SW 1271 (cell line): Measurements from ENCODE around the gene LRRC37B.
"Not testable (repeated sequence)": the region's sequence is repeated elsewhere in the genome, so short reads cannot be mapped to it uniquely, and the experiment has no call there.

Source experiments
- DNase-seq, 2 experiments: peaks; one replicate each; lab custom pipeline; 2025; lab: John Stamatoyannopoulos, UW

LRRC37B gene

GRCh38 chr17:32041306-32041875, 34.2 kb downstream of the LRRC37B start:
- DNase-seq: not testable (repeated sequence)

GRCh38 chr17:32042266-32042665, 35.1 kb downstream of the LRRC37B start:
- not testable (repeated sequence) for DNase-seq

- not testable (repeated sequence) for DNase-seq
Observed at GRCh38 chr17:32045611-32046010, 38.4 kb downstream of the LRRC37B start.

- not testable (repeated sequence) for DNase-seq
Observed at GRCh38 chr17:32047663-32048062, 40.5 kb downstream of the LRRC37B start.

- DNase-seq: not testable (repeated sequence)
Observed at GRCh38 chr17:32054985-32055384, 47.8 kb downstream of the LRRC37B start.

- DNase-seq: not testable (repeated sequence)
Observed at GRCh38 chr17:32055425-32055824, 48.2 kb downstream of the LRRC37B start.

GRCh38 chr17:32056500-32056899, 49.3 kb downstream of the LRRC37B start:
- DNase-seq: not testable (repeated sequence)

GRCh38 chr17:32057460-32058105, 50.4 kb downstream of the LRRC37B start:
- DNase-seq: not testable (repeated sequence)

- DNase-seq: not testable (repeated sequence)
Observed at GRCh38 chr17:32060695-32061094, 53.5 kb downstream of the LRRC37B start.

- not testable (repeated sequence) for DNase-seq
Observed at GRCh38 chr17:32061840-32062239, 54.7 kb downstream of the LRRC37B start.

GRCh38 chr17:32064091-32064490, 56.9 kb downstream of the LRRC37B start:
- not testable (repeated sequence) for DNase-seq

GRCh38 chr17:32066123-32066680, 59.0 kb downstream of the LRRC37B start:
- not testable (repeated sequence) for DNase-seq

- DNase-seq: not testable (repeated sequence)
Observed at GRCh38 chr17:32066863-32067642, 59.9 kb downstream of the LRRC37B start.

GRCh38 chr17:32069067-32069466, 61.9 kb downstream of the LRRC37B start:
- DNase-seq: not testable (repeated sequence)

- DNase-seq: not testable (repeated sequence)
Observed at GRCh38 chr17:32071961-32072360, 64.8 kb downstream of the LRRC37B start.

GRCh38 chr17:32073131-32073530, 65.9 kb downstream of the LRRC37B start:
- not testable (repeated sequence) for DNase-seq

GRCh38 chr17:32079753-32080152, 72.6 kb downstream of the LRRC37B start:
- not testable (repeated sequence) for DNase-seq

GRCh38 chr17:32083550-32083979, 76.4 kb downstream of the LRRC37B start:
- not testable (repeated sequence) for DNase-seq

- DNase-seq: not testable (repeated sequence)
Observed at GRCh38 chr17:32084003-32084941, 77.1 kb downstream of the LRRC37B start.

- DNase-seq: not testable (repeated sequence)
Observed at GRCh38 chr17:32084942-32085829, 78.0 kb downstream of the LRRC37B start.
